Activated naive CD8-positive, alpha-beta T cell treated with anti-CD3 and anti-CD28 coated beads, Interleukin-2, amount 10 ng/mL, durations not matched to agents 7 days and 5 days (primary cell): ENCODE measurements around the gene AKIP1. TPM values are rescaled to one million over a fixed set of nuclear protein-coding genes. Genes with fewer than 3 reads are reported as not detected.
"Not testable (repeated sequence)": the region's sequence is repeated elsewhere in the genome, so short reads cannot be mapped to it uniquely, and the experiment has no call there.

Experiments
- ATAC-seq: fragments of 150-1000 bp; cut with Tn5 transposase; one replicate; pipeline ENCODE4 v1.10.0; 2021; ENCODE audit warnings: low read depth, moderate library complexity
- POLR2A ChIA-PET: fragments of 350-600 bp; sonication (Branson Sonifier 250); formaldehyde crosslinking; loops from one replicate; lab custom pipeline; 2021; ENCODE audit warnings: antibody characterized with exemption; lab: Charles Lee
- DNase-seq: peaks from one replicate; pipeline ENCODE4 v3.0.0; 2021
- H3K27ac Mint-ChIP-seq: one replicate; pipeline ENCODE4 v1.8.0; 2022; ENCODE audit warnings: mild to moderate bottlenecking, mixed read lengths
- H3K27me3 Mint-ChIP-seq: one replicate; pipeline ENCODE4 v1.8.0; 2022; ENCODE audit warnings: mild to moderate bottlenecking, moderate library complexity, mixed read lengths
- H3K36me3 Mint-ChIP-seq: one replicate; pipeline ENCODE4 v1.8.0; 2021; ENCODE audit warnings: mild to moderate bottlenecking, mixed read lengths
- H3K4me1 Mint-ChIP-seq: one replicate; pipeline ENCODE4 v1.8.0; 2021; ENCODE audit warnings: mixed read lengths
- H3K4me3 Mint-ChIP-seq: one replicate; pipeline ENCODE4 v1.8.0; 2022; ENCODE audit warnings: mild to moderate bottlenecking, moderate library complexity, mixed read lengths
- H3K9me3 Mint-ChIP-seq: one replicate; pipeline ENCODE4 v1.8.0; 2021; ENCODE audit warnings: mixed read lengths
- total RNA-seq, 2 experiments: library from RNA; stranded (reverse); gene quantifications; one replicate each; pipeline ENCODE4 v1.2.3, GENCODE V29; 2021

Gene AKIP1
- total RNA-seq, 2 experiments from 2014 or later: 21.8 to 23.4 TPM

DNA sequence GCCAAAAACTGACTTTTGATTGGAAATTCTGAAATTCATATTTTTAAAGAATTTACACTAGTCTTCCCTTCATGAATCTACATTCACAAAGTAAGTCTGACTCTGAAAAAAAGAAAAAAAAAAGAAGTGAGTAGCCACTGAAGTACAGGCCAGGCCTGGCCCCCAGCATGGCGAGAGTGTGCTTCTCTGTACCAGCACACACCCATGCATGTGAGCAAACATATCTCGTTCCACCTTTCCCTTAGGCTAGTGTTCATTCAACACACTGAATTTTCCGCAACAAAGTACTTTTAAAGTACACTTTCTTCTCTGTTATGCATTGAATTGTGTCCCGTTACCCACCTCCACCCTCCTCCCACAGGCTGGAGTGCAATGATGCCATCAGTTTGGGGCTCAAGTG, 17.2 kb downstream of the AKIP1 start:
- POLR2A ChIA-PET: no interaction called here
- no peak overlapping the region for H3K27ac Mint-ChIP-seq
- ATAC-seq: no peak

DNA sequence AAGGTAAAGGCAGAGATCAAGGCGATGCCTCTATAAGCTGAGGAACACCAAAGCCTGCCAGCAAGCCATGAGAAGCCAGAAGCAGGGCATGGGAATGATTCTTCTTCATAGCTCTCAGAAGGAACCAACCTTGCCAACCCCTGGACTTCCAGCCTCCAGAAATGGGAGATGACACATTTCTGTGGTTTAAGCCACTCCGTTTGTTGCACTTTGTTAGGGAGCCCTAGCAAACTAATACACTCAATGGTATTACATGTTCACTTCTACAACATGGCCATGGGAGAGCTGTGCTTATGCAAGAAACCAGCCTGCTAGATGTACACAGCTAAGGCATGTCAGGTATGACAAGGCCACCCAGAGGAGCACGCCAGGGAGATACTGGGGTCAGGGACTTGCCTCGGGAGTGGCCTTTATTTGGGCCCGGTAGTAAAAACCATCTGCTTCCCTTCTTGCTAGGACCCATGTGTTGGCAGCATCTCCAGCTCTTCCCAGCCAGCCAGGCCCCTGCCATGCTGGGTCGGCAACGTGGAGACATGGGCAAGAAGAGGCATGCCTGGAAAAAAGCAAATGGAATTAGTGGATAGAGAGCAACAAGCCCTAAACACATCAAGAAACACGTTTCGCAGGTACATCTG, 18.1 kb downstream of the AKIP1 start:
- H3K4me3 Mint-ChIP-seq: no peak overlapping the region
- no peak overlapping the region for H3K27ac Mint-ChIP-seq
- peaks cover 3% of the 10 kb centered on the region for H3K36me3 Mint-ChIP-seq
- ATAC-seq (no peak), DNase-seq (no peak)
- no peaks in the 10 kb centered on the region for H3K9me3 Mint-ChIP-seq
- no peaks in the 10 kb centered on the region for H3K4me1 Mint-ChIP-seq
- H3K27me3 Mint-ChIP-seq: no peaks in the 10 kb centered on the region
- POLR2A ChIA-PET: no interaction called here

More for the DNA sequence above, 17.2 kb downstream of the AKIP1 start:
- H3K4me1 Mint-ChIP-seq: no peaks in the 10 kb centered on the region
- no peaks in the 10 kb centered on the region for H3K27me3 Mint-ChIP-seq
- H3K4me3 Mint-ChIP-seq: no peak overlapping the region
- H3K36me3 Mint-ChIP-seq: peaks cover 3% of the 10 kb centered on the region
- H3K9me3 Mint-ChIP-seq: no peaks in the 10 kb centered on the region
- DNase-seq: no peak

DNA sequence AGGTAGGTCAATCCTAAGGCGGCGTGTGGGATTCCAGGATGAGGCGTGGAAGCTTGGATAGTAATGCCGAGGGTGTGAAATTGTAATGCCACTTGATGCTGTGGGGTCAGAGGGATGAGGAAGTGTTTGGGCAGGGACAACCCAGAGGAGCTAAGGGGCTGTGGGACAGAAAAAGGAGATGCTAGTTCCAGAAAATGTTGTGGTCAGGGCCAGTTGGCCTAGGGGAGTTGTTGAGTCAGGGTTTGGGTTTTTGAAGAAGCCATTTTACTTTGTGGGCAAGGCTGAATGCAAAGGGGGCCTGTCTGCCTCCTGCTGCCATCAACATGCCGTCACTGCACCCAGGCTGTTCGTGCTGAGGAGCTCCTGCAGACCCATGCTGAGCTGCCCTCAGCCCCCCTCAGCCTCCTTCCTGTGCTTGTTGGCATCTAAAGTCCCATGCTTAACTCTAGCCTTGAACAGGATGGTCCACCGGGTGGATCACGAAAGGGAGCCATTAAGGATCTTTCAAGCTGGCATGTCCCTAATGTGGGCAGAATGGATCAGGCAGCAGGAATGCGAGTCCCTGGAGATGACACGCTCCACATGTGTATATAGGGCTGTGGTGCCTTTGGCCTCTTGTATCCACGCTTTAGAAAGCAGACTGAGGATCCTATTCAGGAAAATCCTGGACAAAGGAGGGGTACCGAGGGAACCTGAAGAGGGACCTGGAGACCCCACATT, 19.6 kb downstream of the AKIP1 start:
- H3K9me3 Mint-ChIP-seq: no peaks in the 10 kb centered on the region
- DNase-seq (no peak), ATAC-seq (no peak)
- peaks cover 3% of the 10 kb centered on the region for H3K36me3 Mint-ChIP-seq
- no peak overlapping the region for H3K27ac Mint-ChIP-seq
- H3K4me3 Mint-ChIP-seq: no peak overlapping the region
- no peaks in the 10 kb centered on the region for H3K4me1 Mint-ChIP-seq
- POLR2A ChIA-PET: no interaction called here
- H3K27me3 Mint-ChIP-seq: no peaks in the 10 kb centered on the region

DNA sequence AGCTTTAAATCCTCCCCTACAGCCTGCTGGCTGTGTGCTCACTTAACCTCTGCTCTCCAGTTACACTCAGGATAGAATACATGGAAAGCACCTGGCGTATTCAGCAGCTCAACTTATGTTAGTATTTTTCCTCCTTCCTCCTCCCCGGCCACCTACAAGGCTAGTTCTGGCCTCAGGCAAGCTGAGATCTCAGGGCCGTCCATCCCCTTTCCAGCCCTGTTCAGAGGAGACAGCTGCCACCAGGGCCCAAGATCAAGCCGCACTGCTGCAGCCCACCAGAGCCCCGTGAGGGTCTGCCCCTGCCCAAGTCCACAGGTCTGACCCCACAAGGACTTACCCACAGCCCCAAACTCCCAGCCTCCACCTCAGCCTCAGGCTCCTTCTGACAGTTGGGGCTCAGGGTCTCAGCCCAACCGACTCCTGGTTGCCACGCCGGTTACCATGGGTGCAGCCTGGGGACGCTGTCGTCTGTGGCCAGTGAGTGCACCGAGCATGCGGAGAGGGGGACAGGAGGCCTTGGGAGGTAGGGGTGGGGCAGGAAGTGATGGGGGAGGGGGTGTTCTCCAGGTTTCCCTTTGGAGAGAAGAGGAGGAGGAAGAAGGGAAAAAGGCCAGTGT, 21.7 kb downstream of the AKIP1 start, which contains the start of gene C11orf16:
C11orf16 (minus strand) TSS at position 384 of the 617 bp plus-strand sequence. CDS start 639 bp downstream, outside the sequence.
- Mint-ChIP-seq H3K27ac (no peak within 1 kb of the TSS), H3K4me1 (no peaks in the 10 kb centered on the region), H3K4me3 (no peak within 1 kb of the TSS), H3K36me3 (no peaks in the 10 kb centered on the region), H3K27me3 (no peaks in the 10 kb centered on the region), H3K9me3 (no peaks in the 10 kb centered on the region)
- no peak for ATAC-seq
- DNase-seq: no peak
- POLR2A ChIA-PET: no interaction called here

DNA sequence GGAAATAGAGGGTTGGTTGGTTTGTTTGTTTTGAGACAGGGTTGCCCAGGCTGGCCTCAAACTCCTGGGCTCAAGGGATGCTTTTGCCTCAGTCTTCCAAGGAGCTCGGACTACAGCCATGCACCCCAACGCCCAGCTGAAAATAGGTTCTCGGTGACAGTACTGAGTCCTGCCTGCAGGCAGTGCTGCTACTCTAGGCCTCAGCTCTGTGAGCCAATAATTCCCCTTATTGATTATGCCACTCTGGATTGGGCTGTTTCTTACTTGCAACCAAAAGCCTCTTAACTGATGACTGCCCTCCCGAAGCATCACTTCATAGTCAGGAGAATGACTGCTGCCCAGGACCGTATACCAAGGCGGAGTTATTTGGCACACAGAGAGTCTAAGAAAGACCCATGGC, 22.9 kb downstream of the AKIP1 start:
- no peak for DNase-seq
- Mint-ChIP-seq H3K4me1 (no peaks in the 10 kb centered on the region), H3K36me3 (no peaks in the 10 kb centered on the region), H3K27me3 (no peaks in the 10 kb centered on the region), H3K4me3 (no peak overlapping the region), H3K9me3 (no peaks in the 10 kb centered on the region), H3K27ac (no peak overlapping the region)
- no peak for ATAC-seq
- POLR2A ChIA-PET: no interaction called here

DNA sequence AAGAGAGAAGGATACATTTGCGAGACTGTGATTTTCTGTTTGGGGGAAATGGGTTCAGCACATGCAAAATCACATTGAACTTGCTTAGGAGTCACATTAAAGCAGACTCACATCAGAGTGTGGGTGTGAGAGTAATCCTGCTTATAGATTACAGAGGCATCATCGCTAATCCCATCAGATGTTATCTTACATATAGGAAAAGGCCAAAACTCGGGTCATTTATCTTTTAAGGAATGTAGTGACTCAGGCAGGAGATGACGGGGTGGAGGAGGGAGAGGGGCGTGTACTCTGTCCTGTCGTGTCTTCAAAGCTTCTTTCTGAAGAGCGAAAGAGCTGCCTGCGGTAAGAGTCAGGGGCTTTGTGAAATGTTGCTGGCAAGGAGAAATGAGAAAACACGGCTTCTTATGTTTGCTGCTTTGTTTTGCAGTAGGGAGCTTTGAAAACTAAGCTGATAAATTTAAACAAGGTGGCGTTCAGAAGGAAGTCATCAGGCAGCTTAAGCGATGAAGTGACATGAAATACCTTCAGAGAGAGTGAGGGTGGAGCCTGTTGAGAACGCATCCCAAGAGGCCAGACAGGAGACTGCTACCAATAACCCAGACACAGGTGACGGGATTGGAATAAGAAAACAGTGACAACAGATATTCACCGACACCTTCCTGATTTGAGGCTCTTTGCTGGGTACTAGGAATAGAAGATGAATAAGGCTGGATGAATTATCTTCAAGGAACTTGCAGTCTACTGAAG, 23.9 kb downstream of the AKIP1 start:
- H3K27me3 Mint-ChIP-seq: no peaks in the 10 kb centered on the region
- H3K27ac Mint-ChIP-seq: no peak overlapping the region
- no peaks in the 10 kb centered on the region for H3K9me3 Mint-ChIP-seq
- no peak overlapping the region for H3K4me3 Mint-ChIP-seq
- no peaks in the 10 kb centered on the region for H3K4me1 Mint-ChIP-seq
- DNase-seq (no peak), ATAC-seq (no peak)
- POLR2A ChIA-PET: no interaction called here
- H3K36me3 Mint-ChIP-seq: no peaks in the 10 kb centered on the region

- POLR2A ChIA-PET, H3K36me3 Mint-ChIP-seq, ATAC-seq, H3K4me1 Mint-ChIP-seq, DNase-seq, H3K27me3 Mint-ChIP-seq, H3K9me3 Mint-ChIP-seq, H3K4me3 Mint-ChIP-seq, H3K27ac Mint-ChIP-seq: not testable (repeated sequence)
Observed at GRCh38 chr11:8935789-8936188, 24.8 kb downstream of the AKIP1 start.

DNA sequence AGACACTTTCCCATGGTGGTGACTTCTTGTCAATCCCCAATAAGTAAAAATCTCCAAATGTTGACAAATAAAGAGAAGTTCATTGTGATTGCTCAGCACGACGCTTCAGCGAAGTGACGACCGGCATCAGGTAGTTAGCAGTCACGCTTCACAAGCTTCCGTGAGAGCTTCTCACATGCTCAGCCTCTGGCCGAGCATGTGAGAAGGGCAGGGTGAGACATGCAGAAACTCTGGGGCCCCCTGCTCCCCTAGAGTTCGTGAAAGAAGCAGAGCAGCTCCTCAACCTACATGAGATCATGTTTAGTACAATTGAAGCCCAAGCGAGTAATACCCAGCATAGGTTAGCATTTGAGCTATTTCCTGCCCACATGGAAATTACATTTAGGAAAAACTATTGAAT, 26.2 kb downstream of the AKIP1 start:
- H3K4me1 Mint-ChIP-seq: no peaks in the 10 kb centered on the region
- no peak overlapping the region for H3K4me3 Mint-ChIP-seq
- H3K27ac Mint-ChIP-seq: no peak overlapping the region
- no peak for DNase-seq
- POLR2A ChIA-PET: interaction anchor here (1.0 kb wide), 1 partner anchor 9 kb away, joined by 3 read pairs; no protein-coding TSS in a partner anchor
- H3K9me3 Mint-ChIP-seq: no peaks in the 10 kb centered on the region
- no peak for ATAC-seq
- peaks cover 14% of the 10 kb centered on the region for H3K27me3 Mint-ChIP-seq
- H3K36me3 Mint-ChIP-seq: no peaks in the 10 kb centered on the region

- DNase-seq: no peak
- H3K36me3 Mint-ChIP-seq: no peaks in the 10 kb centered on the region
- no peak overlapping the region for H3K4me3 Mint-ChIP-seq
- no peaks in the 10 kb centered on the region for H3K9me3 Mint-ChIP-seq
- no peak for ATAC-seq
- peaks cover 19% of the 10 kb centered on the region for H3K27me3 Mint-ChIP-seq
- POLR2A ChIA-PET: interaction anchor here (1.0 kb wide), 1 partner anchor 9 kb away, joined by 3 read pairs; no protein-coding TSS in a partner anchor
- H3K4me1 Mint-ChIP-seq: no peaks in the 10 kb centered on the region
- no peak overlapping the region for H3K27ac Mint-ChIP-seq
Observed at GRCh38 chr11:8937659-8938058, 26.7 kb downstream of the AKIP1 start.

DNA sequence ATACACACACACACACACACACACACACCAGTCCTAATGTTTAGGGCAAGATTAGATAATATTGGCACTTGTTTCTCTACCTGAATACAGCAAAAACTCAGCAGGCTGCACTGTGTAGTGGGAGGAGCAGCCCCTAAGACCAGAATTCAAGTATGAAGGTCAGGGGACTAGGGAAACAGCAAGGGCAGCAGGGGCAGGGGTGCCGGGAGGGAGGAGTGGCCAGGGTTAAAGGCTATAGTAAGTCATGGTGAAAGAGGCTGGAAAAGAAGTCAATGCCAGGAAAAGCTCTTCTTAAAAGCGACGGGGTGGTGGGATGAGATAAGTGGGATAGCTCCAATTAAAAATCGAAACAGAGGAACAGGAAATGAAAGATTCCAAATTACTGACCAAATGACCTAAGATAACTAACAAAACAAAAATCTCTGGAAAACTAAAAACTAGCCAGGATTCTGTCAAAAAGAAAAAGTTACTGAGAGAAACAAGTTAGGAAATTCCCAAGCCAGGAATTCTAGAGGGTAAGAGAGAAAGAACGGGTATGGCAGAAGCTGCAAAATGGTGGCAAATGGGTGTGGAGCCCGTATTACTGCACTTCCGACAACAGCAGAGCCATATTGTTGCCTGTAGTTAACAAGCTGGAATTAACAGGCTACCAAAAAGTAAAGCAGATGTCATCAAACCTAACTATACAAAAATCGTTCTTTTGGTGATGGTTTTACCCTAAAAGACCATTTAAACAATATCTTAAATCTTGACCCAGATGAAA, 30.5 kb downstream of the AKIP1 start:
- Mint-ChIP-seq H3K4me3 (no peak overlapping the region), H3K27ac (no peak overlapping the region)

GRCh38 chr11:8942518-8943066, 31.6 kb downstream of the AKIP1 start, which contains the start of gene ASCL3:
ASCL3 (minus strand) TSS chr11:8943016; CDS start chr11:8938161, 4,855 bp downstream.
- DNase-seq (no peak), ATAC-seq (no peak)
- no peak within 1 kb of the TSS for H3K27ac Mint-ChIP-seq
- H3K27me3 Mint-ChIP-seq: peaks cover 23% of the 10 kb centered on the region
- POLR2A ChIA-PET: no interaction called here
- H3K36me3 Mint-ChIP-seq: peaks cover 7% of the 10 kb centered on the region
- H3K4me1 Mint-ChIP-seq: no peaks in the 10 kb centered on the region
- no peak within 1 kb of the TSS for H3K4me3 Mint-ChIP-seq
- no peaks in the 10 kb centered on the region for H3K9me3 Mint-ChIP-seq

More for the DNA sequence above, 30.5 kb downstream of the AKIP1 start:
- Mint-ChIP-seq H3K9me3 (no peaks in the 10 kb centered on the region), H3K36me3 (no peaks in the 10 kb centered on the region), H3K27me3 (peaks cover 23% of the 10 kb centered on the region), H3K4me1 (no peaks in the 10 kb centered on the region)
- DNase-seq: no peak
- POLR2A ChIA-PET: no interaction called here
- ATAC-seq: no peak

DNA sequence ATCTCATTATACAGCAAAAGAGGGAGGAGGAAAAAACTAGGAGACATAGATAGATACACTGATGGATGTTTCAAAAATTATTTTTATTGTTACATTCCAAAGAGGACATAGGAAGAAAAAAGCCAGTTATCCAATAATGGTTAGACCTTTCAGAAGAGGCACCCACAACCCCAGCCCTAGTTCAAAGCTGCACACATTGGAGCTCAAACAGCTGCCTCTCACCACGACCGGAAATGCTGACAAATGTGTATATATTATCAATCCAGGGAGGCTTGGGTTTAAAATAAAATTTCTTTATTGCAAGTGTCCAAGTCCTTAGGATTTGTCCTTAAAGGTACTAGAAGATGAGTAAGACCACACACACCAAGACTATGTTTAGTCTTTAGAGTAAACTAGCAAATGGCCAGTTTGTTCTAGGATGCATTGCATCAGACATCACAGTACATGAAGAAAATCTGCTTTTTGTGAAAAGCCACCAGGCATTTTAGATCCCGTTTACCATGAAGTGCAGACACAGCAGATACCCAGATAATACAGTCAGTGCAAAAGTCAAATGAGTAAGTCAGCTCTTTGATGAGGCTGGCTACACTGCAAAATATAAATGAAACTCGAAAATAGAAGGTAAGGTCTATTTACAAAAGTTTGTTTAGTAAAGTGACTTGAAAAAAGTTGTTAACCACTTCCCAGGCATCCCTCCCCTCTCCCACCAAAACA, 36.4 kb downstream of the AKIP1 start:
- POLR2A ChIA-PET: interaction anchor here (0.6 kb wide), 1 partner anchor 98 kb away, joined by 3 read pairs; no protein-coding TSS in a partner anchor

More for the DNA sequence above, 36.4 kb downstream of the AKIP1 start:
- H3K9me3 Mint-ChIP-seq: no peaks in the 10 kb centered on the region
- H3K27me3 Mint-ChIP-seq: peaks cover 6% of the 10 kb centered on the region
- H3K36me3 Mint-ChIP-seq: peaks cover 25% of the 10 kb centered on the region
- no peak for ATAC-seq
- no peak overlapping the region for H3K27ac Mint-ChIP-seq
- no peaks in the 10 kb centered on the region for H3K4me1 Mint-ChIP-seq
- DNase-seq: no peak
- no peak overlapping the region for H3K4me3 Mint-ChIP-seq
